ENCODE data around the gene TEX52. TPM values are rescaled to one million over a fixed set of nuclear protein-coding genes. Genes with fewer than 3 reads are reported as not detected.

The TEX52 gene
- total RNA-seq, 1 donor from 2014 or later = not detected

- H3K36me3 Mint-ChIP-seq (ENCODE audit: low read depth) = peaks cover 56% of the 10 kb centered on the region
- intact Hi-C loops (cut with micrococcal nuclease) = no loop called here
Measured at GRCh38 chr12:2819810-2820209, 37.0 kb downstream of the TEX52 start.

GRCh38 chr12:2813214-2814185, 43.3 kb downstream of the TEX52 start:
- Mint-ChIP-seq H3K4me1 (ENCODE audit: low read depth) (peaks cover 13% of the 10 kb centered on the region), H3K27ac (peak overlapping the region; percentile 100), H3K9me3 (no peaks in the 10 kb centered on the region), H3K27me3 (ENCODE audit: low read depth) (no peaks in the 10 kb centered on the region), H3K4me3 (ENCODE audit: low read depth) (peak overlapping the region; percentile 100), H3K36me3 (ENCODE audit: low read depth) (peaks cover 15% of the 10 kb centered on the region)
- intact Hi-C loops (cut with micrococcal nuclease) = loop anchor here (1.0 to 2.0 kb wide), 2 partner anchors 55 to 61 kb away; no protein-coding TSS in a partner anchor
- DNase-seq (ENCODE audit: low spot score) = peak; percentile 43

More at GRCh38 chr12:2819810-2820209, 37.0 kb downstream of the TEX52 start:
- Mint-ChIP-seq H3K4me1 (ENCODE audit: low read depth) (no peaks in the 10 kb centered on the region), H3K27me3 (ENCODE audit: low read depth) (no peaks in the 10 kb centered on the region), H3K9me3 (no peaks in the 10 kb centered on the region), H3K4me3 (ENCODE audit: low read depth) (no peak overlapping the region), H3K27ac (no peak overlapping the region)
- DNase-seq (ENCODE audit: low spot score) = no peak

- DNase-seq (ENCODE audit: low spot score) = peak; percentile 95
- peak within 1 kb of the TSS; percentile 100 for H3K27ac Mint-ChIP-seq
- no peaks in the 10 kb centered on the region for H3K27me3 Mint-ChIP-seq (ENCODE audit: low read depth)
- H3K9me3 Mint-ChIP-seq = no peaks in the 10 kb centered on the region
- H3K4me3 Mint-ChIP-seq (ENCODE audit: low read depth) = peak within 1 kb of the TSS; percentile 100
- H3K36me3 Mint-ChIP-seq (ENCODE audit: low read depth) = peaks cover 7% of the 10 kb centered on the region
- peaks cover 13% of the 10 kb centered on the region for H3K4me1 Mint-ChIP-seq (ENCODE audit: low read depth)
- intact Hi-C loops (cut with micrococcal nuclease) = loop anchor here (1.0 to 2.0 kb wide), 5 partner anchors 17 to 120 kb away; partner anchors contain the start of genes FOXM1 and RHNO1
Measured at GRCh38 chr12:2812290-2813213, 44.3 kb downstream of the TEX52 start, which contains the start of gene ITFG2. Gene ITFG2 (plus strand): TSS chr12:2812668. CDS start chr12:2812761, 93 bp downstream.

- Mint-ChIP-seq H3K27ac (peak overlapping the region; percentile 100), H3K36me3 (ENCODE audit: low read depth) (peaks cover 8% of the 10 kb centered on the region), H3K27me3 (ENCODE audit: low read depth) (no peaks in the 10 kb centered on the region), H3K4me3 (ENCODE audit: low read depth) (peak overlapping the region; percentile 100), H3K9me3 (no peaks in the 10 kb centered on the region), H3K4me1 (ENCODE audit: low read depth) (peaks cover 13% of the 10 kb centered on the region)
- intact Hi-C loops (cut with micrococcal nuclease) = loop anchor here (1.0 to 2.0 kb wide), 4 partner anchors 16 to 120 kb away; partner anchors contain the start of genes FOXM1 and RHNO1
- no peak for DNase-seq (ENCODE audit: low spot score)
Measured at GRCh38 chr12:2811801-2812200, 45.0 kb downstream of the TEX52 start.

- Mint-ChIP-seq H3K4me3 (ENCODE audit: low read depth) (no peak overlapping the region), H3K9me3 (no peaks in the 10 kb centered on the region)
Measured at GRCh38 chr12:2806700-2807099, 50.1 kb downstream of the TEX52 start.

GRCh38 chr12:2805143-2805520, 51.7 kb downstream of the TEX52 start:
- H3K36me3 Mint-ChIP-seq (ENCODE audit: low read depth) = peaks cover 60% of the 10 kb centered on the region
- DNase-seq (ENCODE audit: low spot score) = no peak

More at GRCh38 chr12:2806700-2807099, 50.1 kb downstream of the TEX52 start:
- Mint-ChIP-seq H3K27ac (no peak overlapping the region), H3K36me3 (ENCODE audit: low read depth) (peaks cover 44% of the 10 kb centered on the region), H3K27me3 (ENCODE audit: low read depth) (no peaks in the 10 kb centered on the region), H3K4me1 (ENCODE audit: low read depth) (peaks cover 5% of the 10 kb centered on the region)
- intact Hi-C loops (cut with micrococcal nuclease) = no loop called here
- DNase-seq (ENCODE audit: low spot score) = no peak

GRCh38 chr12:2804393-2805142, 52.3 kb downstream of the TEX52 start:
- H3K27ac Mint-ChIP-seq = no peak overlapping the region
- H3K4me1 Mint-ChIP-seq (ENCODE audit: low read depth) = peaks cover 3% of the 10 kb centered on the region
- intact Hi-C loops (cut with micrococcal nuclease) = no loop called here
- DNase-seq (ENCODE audit: low spot score) = no peak
- H3K4me3 Mint-ChIP-seq (ENCODE audit: low read depth) = no peak overlapping the region
- no peaks in the 10 kb centered on the region for H3K9me3 Mint-ChIP-seq
- H3K27me3 Mint-ChIP-seq (ENCODE audit: low read depth) = no peaks in the 10 kb centered on the region
- H3K36me3 Mint-ChIP-seq (ENCODE audit: low read depth) = peaks cover 65% of the 10 kb centered on the region

More at GRCh38 chr12:2805143-2805520, 51.7 kb downstream of the TEX52 start:
- H3K4me1 Mint-ChIP-seq (ENCODE audit: low read depth) = peaks cover 3% of the 10 kb centered on the region
- intact Hi-C loops (cut with micrococcal nuclease) = no loop called here
- no peaks in the 10 kb centered on the region for H3K27me3 Mint-ChIP-seq (ENCODE audit: low read depth)
- no peak overlapping the region for H3K27ac Mint-ChIP-seq
- no peaks in the 10 kb centered on the region for H3K9me3 Mint-ChIP-seq
- H3K4me3 Mint-ChIP-seq (ENCODE audit: low read depth) = no peak overlapping the region

- intact Hi-C loops (cut with micrococcal nuclease) = no loop called here
- H3K9me3 Mint-ChIP-seq = no peaks in the 10 kb centered on the region
- H3K4me1 Mint-ChIP-seq (ENCODE audit: low read depth) = peaks cover 3% of the 10 kb centered on the region
- H3K36me3 Mint-ChIP-seq (ENCODE audit: low read depth) = peaks cover 73% of the 10 kb centered on the region
- H3K27ac Mint-ChIP-seq = no peak overlapping the region
- no peaks in the 10 kb centered on the region for H3K27me3 Mint-ChIP-seq (ENCODE audit: low read depth)
- no peak overlapping the region for H3K4me3 Mint-ChIP-seq (ENCODE audit: low read depth)
- no peak for DNase-seq (ENCODE audit: low spot score)
Measured at GRCh38 chr12:2803635-2804392, 53.0 kb downstream of the TEX52 start.

GRCh38 chr12:2801044-2801783, 55.6 kb downstream of the TEX52 start:
- H3K9me3 Mint-ChIP-seq = no peaks in the 10 kb centered on the region
- intact Hi-C loops (cut with micrococcal nuclease) = no loop called here
- H3K4me1 Mint-ChIP-seq (ENCODE audit: low read depth) = peaks cover 12% of the 10 kb centered on the region
- H3K36me3 Mint-ChIP-seq (ENCODE audit: low read depth) = peaks cover 93% of the 10 kb centered on the region
- no peak overlapping the region for H3K27ac Mint-ChIP-seq
- DNase-seq (ENCODE audit: low spot score) = no peak
- no peaks in the 10 kb centered on the region for H3K27me3 Mint-ChIP-seq (ENCODE audit: low read depth)
- no peak overlapping the region for H3K4me3 Mint-ChIP-seq (ENCODE audit: low read depth)

- Mint-ChIP-seq H3K4me1 (ENCODE audit: low read depth) (peaks cover 12% of the 10 kb centered on the region), H3K4me3 (ENCODE audit: low read depth) (no peak overlapping the region), H3K27me3 (ENCODE audit: low read depth) (no peaks in the 10 kb centered on the region), H3K36me3 (ENCODE audit: low read depth) (peaks cover 91% of the 10 kb centered on the region), H3K27ac (no peak overlapping the region), H3K9me3 (no peaks in the 10 kb centered on the region)
- intact Hi-C loops (cut with micrococcal nuclease) = no loop called here
- no peak for DNase-seq (ENCODE audit: low spot score)
Measured at GRCh38 chr12:2800046-2800570, 56.7 kb downstream of the TEX52 start.

Measured in activated T-helper 2 cell treated with anti-CD3 and anti-CD28 coated beads, Interferon-gamma antibody, Interleukin-2, Interleukin-4, amounts not matched to agents 10 μg/mL and 5 μg/mL and 100 μg/mL, durations not matched to agents 14 hours and 24 hours and 36 hours (primary cell).